Measurements from ENCODE around the gene CCR4. TPM values are rescaled to one million over a fixed set of nuclear protein-coding genes. Genes with fewer than 3 reads are reported as not detected.
"Not testable (repeated sequence)": the region's sequence is repeated elsewhere in the genome, so short reads cannot be mapped to it uniquely, and the experiment has no call there.

CCR4 gene
- total RNA-seq, 2 donors from 2014 or later = 0.11 TPM; not detected in 1

- Histone ChIP-seq H3K9me3 (ENCODE audit: control insufficient read depth, low read length) (peaks cover 14% of the 10 kb centered on the region), H3K27ac (ENCODE audit: low read depth, low read length) (no peak overlapping the region), H3K27me3 (ENCODE audit: control insufficient read depth, insufficient read depth, low read length, poor library complexity, severe bottlenecking) (no peaks in the 10 kb centered on the region), H3K4me3 (ENCODE audit: low read length) (no peak overlapping the region), H3K4me1 (ENCODE audit: control insufficient read depth, insufficient read depth, low read length) (no peaks in the 10 kb centered on the region), H3K9ac (ENCODE audit: extremely low read depth, low read length, poor library complexity, severe bottlenecking) (no peak overlapping the region), H3K36me3 (ENCODE audit: control insufficient read depth, insufficient read depth, low read length) (no peaks in the 10 kb centered on the region)
- Mint-ChIP-seq H3K4me3 (no peak overlapping the region), H3K27ac (no peak overlapping the region), H3K9me3 (peaks cover 17% of the 10 kb centered on the region), H3K36me3 (ENCODE audit: low read depth) (peaks cover 3% of the 10 kb centered on the region), H3K27me3 (ENCODE audit: insufficient read depth) (no peaks in the 10 kb centered on the region), H3K4me1 (peaks cover 5% of the 10 kb centered on the region)
- no peak for DNase-seq
- no peak for TF ChIP-seq CTCF (conservative IDR thresholded peaks at IDR 0.05)
- WGBS, 2 experiments (ENCODE audit: insufficient coverage in 1 of 2, insufficient read length in 1 of 2) = 91 to 100% methylated on average over 3 to 4 of the region's 4 CpGs
Observed at GRCh38 chr3:32960404-32961170, 9.1 kb downstream of the CCR4 start.

- H3K27me3 ChIP-seq (ENCODE audit: control insufficient read depth, insufficient read depth, low read length, poor library complexity, severe bottlenecking) = no peaks in the 10 kb centered on the region
- no peak overlapping the region for H3K27ac ChIP-seq (ENCODE audit: low read depth, low read length)
- no peaks in the 10 kb centered on the region for H3K27me3 Mint-ChIP-seq (ENCODE audit: insufficient read depth)
- no peak overlapping the region for H3K9ac ChIP-seq (ENCODE audit: extremely low read depth, low read length, poor library complexity, severe bottlenecking)
- H3K9me3 ChIP-seq (ENCODE audit: control insufficient read depth, low read length) = peaks cover 21% of the 10 kb centered on the region
- no peak overlapping the region for H3K4me3 ChIP-seq (ENCODE audit: low read length)
- H3K27ac Mint-ChIP-seq = no peak overlapping the region
- no peak for DNase-seq
- peaks cover 3% of the 10 kb centered on the region for H3K36me3 Mint-ChIP-seq (ENCODE audit: low read depth)
- WGBS, 2 experiments (ENCODE audit: insufficient coverage in 1 of 2, insufficient read length in 1 of 2) = 81 to 87% methylated on average over 2 to 5 of the region's 5 CpGs
- no peaks in the 10 kb centered on the region for H3K36me3 ChIP-seq (ENCODE audit: control insufficient read depth, insufficient read depth, low read length)
- H3K4me3 Mint-ChIP-seq = no peak overlapping the region
- no peak for TF ChIP-seq CTCF (conservative IDR thresholded peaks at IDR 0.05)
- no peaks in the 10 kb centered on the region for H3K4me1 ChIP-seq (ENCODE audit: control insufficient read depth, insufficient read depth, low read length)
- peaks cover 5% of the 10 kb centered on the region for H3K4me1 Mint-ChIP-seq
- peaks cover 23% of the 10 kb centered on the region for H3K9me3 Mint-ChIP-seq
Observed at GRCh38 chr3:32961189-32961715, 9.8 kb downstream of the CCR4 start.

- Histone ChIP-seq H3K36me3 (ENCODE audit: control insufficient read depth, insufficient read depth, low read length) (no peaks in the 10 kb centered on the region), H3K4me1 (ENCODE audit: control insufficient read depth, insufficient read depth, low read length) (no peaks in the 10 kb centered on the region), H3K27me3 (ENCODE audit: control insufficient read depth, insufficient read depth, low read length, poor library complexity, severe bottlenecking) (no peaks in the 10 kb centered on the region), H3K27ac (ENCODE audit: low read depth, low read length) (no peak overlapping the region), H3K9ac (ENCODE audit: extremely low read depth, low read length, poor library complexity, severe bottlenecking) (no peak overlapping the region), H3K4me3 (ENCODE audit: low read length) (no peak overlapping the region), H3K9me3 (ENCODE audit: control insufficient read depth, low read length) (peaks cover 29% of the 10 kb centered on the region)
- Mint-ChIP-seq H3K4me1 (peaks cover 6% of the 10 kb centered on the region), H3K27ac (no peak overlapping the region), H3K27me3 (ENCODE audit: insufficient read depth) (no peaks in the 10 kb centered on the region), H3K36me3 (ENCODE audit: low read depth) (peaks cover 3% of the 10 kb centered on the region), H3K4me3 (no peak overlapping the region), H3K9me3 (peaks cover 33% of the 10 kb centered on the region)
- DNase-seq = no peak
- TF ChIP-seq CTCF (conservative IDR thresholded peaks at IDR 0.05) = no peak
- 93 to 96% methylated on average over 3 of the region's 3 CpGs for WGBS, 2 experiments (ENCODE audit: insufficient coverage in 1 of 2, insufficient read length in 1 of 2)
Observed at GRCh38 chr3:32963871-32964270, 12.4 kb downstream of the CCR4 start.

GRCh38 chr3:32964781-32965180 is 13.3 kb downstream of the CCR4 start:
- peaks cover 33% of the 10 kb centered on the region for H3K9me3 Mint-ChIP-seq
- H3K27me3 Mint-ChIP-seq (ENCODE audit: insufficient read depth); H3K4me1 ChIP-seq (ENCODE audit: control insufficient read depth, insufficient read depth, low read length); H3K27me3 ChIP-seq (ENCODE audit: control insufficient read depth, insufficient read depth, low read length, poor library complexity, severe bottlenecking); H3K36me3 Mint-ChIP-seq (ENCODE audit: low read depth); H3K4me3 ChIP-seq (ENCODE audit: low read length); H3K27ac ChIP-seq (ENCODE audit: low read depth, low read length); DNase-seq; H3K27ac Mint-ChIP-seq; H3K4me3 Mint-ChIP-seq; H3K4me1 Mint-ChIP-seq; H3K9ac ChIP-seq (ENCODE audit: extremely low read depth, low read length, poor library complexity, severe bottlenecking); H3K36me3 ChIP-seq (ENCODE audit: control insufficient read depth, insufficient read depth, low read length): not testable (repeated sequence)
- 50 to 77% methylated on average over 1 to 2 of the region's 2 CpGs for WGBS, 2 experiments (ENCODE audit: insufficient coverage in 1 of 2, insufficient read length in 1 of 2)
- peaks cover 29% of the 10 kb centered on the region for H3K9me3 ChIP-seq (ENCODE audit: control insufficient read depth, low read length)

- H3K27me3 Mint-ChIP-seq (ENCODE audit: insufficient read depth); H3K9ac ChIP-seq (ENCODE audit: extremely low read depth, low read length, poor library complexity, severe bottlenecking); H3K4me1 Mint-ChIP-seq: not testable (repeated sequence)
Observed at GRCh38 chr3:32965617-32966213, 14.3 kb downstream of the CCR4 start.

More at GRCh38 chr3:32965617-32966213, 14.3 kb downstream of the CCR4 start:
- not testable (repeated sequence) for H3K27me3 ChIP-seq (ENCODE audit: control insufficient read depth, insufficient read depth, low read length, poor library complexity, severe bottlenecking); H3K4me1 ChIP-seq (ENCODE audit: control insufficient read depth, insufficient read depth, low read length); H3K27ac Mint-ChIP-seq; H3K27ac ChIP-seq (ENCODE audit: low read depth, low read length); H3K4me3 Mint-ChIP-seq; H3K36me3 Mint-ChIP-seq (ENCODE audit: low read depth); DNase-seq; H3K4me3 ChIP-seq (ENCODE audit: low read length); H3K36me3 ChIP-seq (ENCODE audit: control insufficient read depth, insufficient read depth, low read length)
- H3K9me3 Mint-ChIP-seq = peaks cover 33% of the 10 kb centered on the region
- WGBS, 2 experiments (ENCODE audit: insufficient coverage in 1 of 2, insufficient read length in 1 of 2) = 85 to 90% methylated on average over 1 to 2 of the region's 2 CpGs
- H3K9me3 ChIP-seq (ENCODE audit: control insufficient read depth, low read length) = peaks cover 29% of the 10 kb centered on the region

Data from endodermal cell (in vitro differentiated cells).